Thymus (tissue), 11 donors: ENCODE data around the gene TAF6. TPM values are rescaled to one million over a fixed set of nuclear protein-coding genes. Genes with fewer than 3 reads are reported as not detected.

Source experiments
- DNase-seq, 9 donors: peaks; one replicate each; pipeline ENCODE4 v3.0.0-alpha.2; 2013; ENCODE audit warnings: low spot score in 9 of 9, low read depth in 6 of 9, missing footprints in 1 of 9
- H3K27ac ChIP-seq, 2 donors: one replicate each; pipeline ENCODE4 v1.5.1; 2013; ENCODE audit warnings: control low read depth in 1 of 2, low read depth in 1 of 2, low read length in 1 of 2, mild to moderate bottlenecking in 1 of 2, moderate library complexity in 1 of 2
- H3K27me3 ChIP-seq, 2 donors: one replicate each; pipeline ENCODE4 v1.5.1; 2013; ENCODE audit warnings: low read length in 1 of 2; ENCODE audit not compliant: control insufficient read depth in 2 of 2, insufficient read depth in 1 of 2
- H3K36me3 ChIP-seq, 2 donors: one replicate each; pipeline ENCODE4 v1.5.1; 2013; ENCODE audit warnings: low read length in 1 of 2, mild to moderate bottlenecking in 1 of 2, moderate library complexity in 1 of 2; ENCODE audit not compliant: control insufficient read depth in 2 of 2, insufficient read depth in 2 of 2
- H3K4me1 ChIP-seq, 2 donors: one replicate each; pipeline ENCODE4 v1.5.1; 2013; ENCODE audit warnings: low read length in 2 of 2; ENCODE audit not compliant: control insufficient read depth in 2 of 2, insufficient read depth in 2 of 2
- H3K4me3 ChIP-seq, 2 donors: one replicate each; pipeline ENCODE4 v1.5.1; 2013; ENCODE audit warnings: low read length in 2 of 2, control low read depth in 1 of 2, mild to moderate bottlenecking in 1 of 2
- H3K9me3 ChIP-seq, 2 donors: one replicate each; pipeline ENCODE4 v1.5.1; 2013; ENCODE audit warnings: low read length in 1 of 2, mild to moderate bottlenecking in 1 of 2; ENCODE audit not compliant: control insufficient read depth in 2 of 2, insufficient read depth in 1 of 2
- WGBS: extraction: QIAGEN DNeasy Blood & Tissue Kit; methylation state at CpG from one replicate; pipeline ENCODE4 v1.1.7; 2013; 5-methylcytosine and 5-hydroxymethylcytosine counted together
- polyA plus RNA-seq: library from polyadenylated mRNA; stranded (reverse); fragments of 200-250 nt; gene quantifications from one replicate; pipeline ENCODE4 v1.2.3, GENCODE V29; 2013
- total RNA-seq: library from RNA; stranded (reverse); fragments of 120-200 nt; gene quantifications from one replicate; pipeline ENCODE4 v1.2.4, GENCODE V29; 2013
- donor health status: healthy.

TAF6 gene
- total and polyA plus RNA-seq, 2 donors, result 10.2 to 25.7 TPM

GRCh38 chr7:100118388-100119071, 628 bp downstream of the TAF6 start:
- Histone ChIP-seq H3K4me1 (peaks cover 8 to 20% of the 10 kb centered on the region in 2 donors), H3K36me3 (peaks cover 9 to 17% of the 10 kb centered on the region in 2 donors), H3K27ac (peak overlapping the region; percentile 89 to 95), H3K9me3 (peaks cover 0 to 10% of the 10 kb centered on the region in 2 donors), H3K4me3 (peak overlapping the region; percentile 75 to 91), H3K27me3 (no peaks in the 10 kb centered on the region)
- DNase-seq, result no peak
- WGBS, result 26% methylated on average over 18 of the region's 18 CpGs

DNA sequence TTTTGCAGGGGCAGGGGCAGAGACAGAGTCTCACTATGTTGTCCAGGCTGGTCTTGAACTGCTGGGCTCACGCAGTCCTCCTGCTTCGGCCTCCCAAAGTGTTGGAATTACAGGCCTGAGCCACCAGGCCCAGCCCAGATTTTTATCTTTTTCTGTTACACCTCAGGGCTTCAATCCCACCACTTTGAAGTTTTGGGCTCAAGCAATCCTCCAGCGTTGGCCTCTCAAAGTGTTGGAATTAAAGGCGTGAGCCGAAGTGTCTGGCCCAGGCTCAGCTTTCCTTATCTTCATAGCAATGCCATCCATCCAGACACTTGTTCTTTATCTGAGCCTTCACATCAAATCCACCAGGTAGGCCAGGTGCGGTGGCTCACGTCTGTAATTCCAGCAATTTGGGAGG, 4.1 kb downstream of the TAF6 start:
- H3K4me3 ChIP-seq, result no peak overlapping the region
- H3K36me3 ChIP-seq, result peaks cover 37 to 39% of the 10 kb centered on the region in 2 donors
- 98% methylated on average over 7 of the region's 7 CpGs for WGBS
- no peaks in the 10 kb centered on the region for H3K27me3 ChIP-seq
- DNase-seq, result no peak
- no peak overlapping the region for H3K27ac ChIP-seq
- H3K4me1 ChIP-seq, result peaks cover 4 to 13% of the 10 kb centered on the region in 2 donors
- H3K9me3 ChIP-seq, result peaks cover 0 to 10% of the 10 kb centered on the region in 2 donors

- peaks cover 66% of the 10 kb centered on the region in 2 donors for H3K36me3 ChIP-seq
- H3K9me3 ChIP-seq, result no peaks in the 10 kb centered on the region
- no peaks in the 10 kb centered on the region for H3K4me1 ChIP-seq
- no peak overlapping the region for H3K27ac ChIP-seq
- DNase-seq, result no peak
- H3K27me3 ChIP-seq, result no peaks in the 10 kb centered on the region
- WGBS, result 95% methylated on average over 13 of the region's 13 CpGs
- H3K4me3 ChIP-seq, result no peak overlapping the region
Measured at GRCh38 chr7:100111914-100112313, 7.2 kb downstream of the TAF6 start.

GRCh38 chr7:100111156-100111555, 8.0 kb downstream of the TAF6 start:
- no peak overlapping the region for H3K4me3 ChIP-seq
- peaks cover 73% of the 10 kb centered on the region in 2 donors for H3K36me3 ChIP-seq
- no peaks in the 10 kb centered on the region for H3K9me3 ChIP-seq
- no peak for DNase-seq
- H3K4me1 ChIP-seq, result no peaks in the 10 kb centered on the region
- WGBS, result 98% methylated on average over 7 of the region's 7 CpGs
- H3K27ac ChIP-seq, result no peak overlapping the region
- no peaks in the 10 kb centered on the region for H3K27me3 ChIP-seq

- H3K27me3 ChIP-seq, result no peaks in the 10 kb centered on the region
- H3K36me3 ChIP-seq, result peaks cover 83 to 86% of the 10 kb centered on the region in 2 donors
- no peaks in the 10 kb centered on the region for H3K9me3 ChIP-seq
- WGBS, result 87% methylated on average over 12 of the region's 12 CpGs
- H3K4me3 ChIP-seq, result no peak overlapping the region
- H3K4me1 ChIP-seq, result no peaks in the 10 kb centered on the region
- no peak overlapping the region for H3K27ac ChIP-seq
- no peak for DNase-seq
Measured at GRCh38 chr7:100109521-100110163, 9.5 kb downstream of the TAF6 start.

- DNase-seq, result no peak
- H3K4me1 ChIP-seq, result peaks cover 0 to 3% of the 10 kb centered on the region in 2 donors
- 98% methylated on average over 11 of the region's 11 CpGs for whole genome bisulfite sequencing
- peaks cover 82 to 85% of the 10 kb centered on the region in 2 donors for H3K36me3 ChIP-seq
- no peaks in the 10 kb centered on the region for H3K27me3 ChIP-seq
- H3K9me3 ChIP-seq, result no peaks in the 10 kb centered on the region
- no peak overlapping the region for H3K4me3 ChIP-seq
- no peak overlapping the region for H3K27ac ChIP-seq
Measured at GRCh38 chr7:100107890-100108289, 11.3 kb downstream of the TAF6 start.

GRCh38 chr7:100107125-100107737, 11.9 kb downstream of the TAF6 start:
- no peak overlapping the region for H3K27ac ChIP-seq
- H3K4me1 ChIP-seq, result peaks cover 0 to 9% of the 10 kb centered on the region in 2 donors
- WGBS, result 95% methylated on average over 25 of the region's 25 CpGs
- no peak for DNase-seq
- H3K27me3 ChIP-seq, result no peaks in the 10 kb centered on the region
- no peaks in the 10 kb centered on the region for H3K9me3 ChIP-seq
- peaks cover 78% of the 10 kb centered on the region in 2 donors for H3K36me3 ChIP-seq
- no peak overlapping the region for H3K4me3 ChIP-seq

DNA sequence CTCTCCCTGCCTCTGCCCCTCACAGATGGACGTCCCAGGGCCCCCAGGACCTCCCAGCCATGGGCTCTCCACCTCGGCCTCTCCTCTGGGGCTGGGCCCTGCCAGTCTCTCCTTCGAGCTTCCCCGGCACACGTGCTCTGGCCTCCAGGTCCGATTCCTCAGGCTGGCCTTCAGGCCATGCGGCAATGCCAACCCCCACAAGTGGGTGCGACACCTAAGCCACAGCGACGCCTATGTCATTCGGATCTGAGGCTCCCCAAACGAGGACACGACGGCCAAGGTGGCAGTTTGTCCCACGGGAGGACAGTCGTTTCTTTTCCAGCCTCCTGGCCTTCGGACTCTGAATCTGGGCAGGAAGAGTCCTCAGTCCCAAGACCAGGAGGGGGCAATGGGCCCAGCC, 12.5 kb downstream of the TAF6 start:
- Histone ChIP-seq H3K27ac (no peak overlapping the region), H3K27me3 (no peaks in the 10 kb centered on the region), H3K9me3 (no peaks in the 10 kb centered on the region), H3K4me1 (peaks cover 0 to 14% of the 10 kb centered on the region in 2 donors), H3K36me3 (peaks cover 72% of the 10 kb centered on the region in 2 donors), H3K4me3 (no peak overlapping the region)
- no peak for DNase-seq
- 96% methylated on average over 17 of the region's 17 CpGs for WGBS

DNA sequence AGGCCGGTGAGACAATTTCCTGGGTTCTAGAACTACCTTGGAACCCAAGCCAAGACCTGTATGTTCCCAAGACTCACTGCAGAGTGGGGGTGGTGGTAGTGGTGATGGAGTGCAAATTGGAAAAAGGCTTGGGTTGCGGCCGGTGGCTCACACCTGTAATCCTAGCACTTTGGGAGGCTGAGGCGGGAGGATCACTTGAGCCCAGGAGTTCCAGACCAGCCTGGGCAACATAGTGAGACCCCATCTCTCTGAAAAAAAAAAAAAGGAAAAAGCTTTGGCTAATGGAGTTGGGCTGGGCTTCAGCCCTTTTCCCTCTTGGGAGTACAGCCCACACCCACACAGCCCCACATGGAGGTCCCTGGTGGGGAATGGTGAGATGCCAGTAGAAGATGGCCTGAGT, 13.6 kb downstream of the TAF6 start:
- 99% methylated on average over 4 of the region's 4 CpGs for WGBS
- H3K36me3 ChIP-seq, result peaks cover 61 to 62% of the 10 kb centered on the region in 2 donors
- no peaks in the 10 kb centered on the region for H3K27me3 ChIP-seq

More for the DNA sequence above, 13.6 kb downstream of the TAF6 start:
- Histone ChIP-seq H3K9me3 (peaks cover 0 to 6% of the 10 kb centered on the region in 2 donors), H3K4me1 (peaks cover 0 to 14% of the 10 kb centered on the region in 2 donors), H3K4me3 (no peak overlapping the region), H3K27ac (no peak overlapping the region)
- DNase-seq, result no peak
